Kidney (tissue), 14 donors: ENCODE measurements around the gene CES4A. TPM values are rescaled to one million over a fixed set of nuclear protein-coding genes. Genes with fewer than 3 reads are reported as not detected.

Experiments used
- DNase-seq, 5 donors: peaks; one replicate each; pipeline ENCODE4 v3.0.0-alpha.2; 2013 to 2020
- FAIRE-seq: peaks from 2 replicates; lab custom pipeline; 2012; peaks lifted over from hg19 to GRCh38; lab: Jason Lieb, UNC
- H3K27ac ChIP-seq, 2 donors: one replicate each; pipeline ENCODE4 v1.7.0; 2013; ENCODE audit warnings: low read depth in 2 of 2, low read length in 2 of 2, inconsistent platforms in 1 of 2
- H3K27me3 ChIP-seq: one replicate; pipeline ENCODE4 v1.7.1; 2013; ENCODE audit warnings: low read length, inconsistent platforms; ENCODE audit not compliant: control insufficient read depth, insufficient read depth
- H3K36me3 ChIP-seq, 3 donors: one replicate each; pipeline versions ENCODE4 v1.7.0 to v1.7.1; 2013; ENCODE audit warnings: low read length in 3 of 3, control low read depth in 1 of 3, inconsistent platforms in 1 of 3; ENCODE audit not compliant: insufficient read depth in 3 of 3, control insufficient read depth in 2 of 3
- H3K4me1 ChIP-seq, 3 donors: one replicate each; pipeline versions ENCODE4 v1.7.0 to v1.7.1; 2013; ENCODE audit warnings: low read length in 3 of 3, inconsistent platforms in 1 of 3, low read depth in 1 of 3; ENCODE audit not compliant: control insufficient read depth in 2 of 3, insufficient read depth in 2 of 3
- H3K4me3 ChIP-seq, 3 donors: one replicate each; pipeline versions ENCODE4 v1.7.0 to v1.8.1; 2013; ENCODE audit warnings: low read length in 3 of 3, control low read depth in 1 of 3, inconsistent platforms in 1 of 3
- H3K9ac ChIP-seq, 3 donors: one replicate each; pipeline versions ENCODE4 v1.7.0 to v1.7.1; 2013; ENCODE audit warnings: low read length in 3 of 3, control low read depth in 1 of 3, inconsistent platforms in 1 of 3
- H3K9me3 ChIP-seq, 3 donors: one replicate each; pipeline versions ENCODE4 v1.7.0 to v1.7.1; 2013; ENCODE audit warnings: low read length in 3 of 3, control low read depth in 1 of 3, inconsistent platforms in 1 of 3; ENCODE audit not compliant: control insufficient read depth in 2 of 3, insufficient read depth in 1 of 3
- CTCF ChIP-seq: IDR thresholded peaks from 3 replicates; pipeline ENCODE4 v1.5.1; 2012; ENCODE audit warnings: mild to moderate bottlenecking, moderate library complexity, borderline replicate concordance; ENCODE audit not compliant: insufficient read depth; ENCODE audit errors: extremely low read depth
- intact Hi-C: fragments of 100-400 bp; cut with DNase I; formaldehyde crosslinking; loops from one replicate; pipeline ENCODE4 v1.11.1; 2022
- polyA plus RNA-seq: library from polyadenylated mRNA; stranded (reverse); fragments of 350-450 nt; fragmentation: Illumina TruSeq; extraction: RNeasy Lipid Tissue Mini Kit (QIAGEN cat#74804); gene quantifications from one replicate; pipeline ENCODE4 v1.2.3, GENCODE V29; 2014; ENCODE audit warnings: low read depth, low replicate concordance; ENCODE audit not compliant: insufficient read depth
- total RNA-seq: library from RNA; stranded (reverse); fragmentation: NEBNext Ultra II Directional; extraction: Animal tissue kit (Norgen Biotek cat#: 25700); gene quantifications from one replicate; pipeline ENCODE4 v1.2.1, GENCODE V29; 2021
- donor health status: control.
- donor health status: control.
- donor health status: control.
- donor health status: control.
- donor health status: control.
- donor health status: DM: yes; HTN: yes; CAD: no.
- donor health status: Normal renal cell carcinoma (clear cell type).

Gene CES4A
- total and polyA plus RNA-seq, 2 donors from 2014 or later: 14.9 to 31.7 TPM

GRCh38 chr16:67034487-67034886 is 46.1 kb downstream of the CES4A start:
- Histone ChIP-seq H3K27me3 (no peaks in the 10 kb centered on the region), H3K4me3 (no peak overlapping the region), H3K27ac (no peak overlapping the region), H3K9ac (no peak overlapping the region), H3K4me1 (peaks cover 0 to 9% (median 9%) of the 10 kb centered on the region in 3 donors), H3K36me3 (peaks cover 0 to 8% (median 4%) of the 10 kb centered on the region in 3 donors), H3K9me3 (no peaks in the 10 kb centered on the region)
- DNase-seq: no peak
- FAIRE-seq: no peak
- TF ChIP-seq CTCF: no peak
- intact Hi-C loops: no loop called here

GRCh38 chr16:67035364-67035763 is 47.0 kb downstream of the CES4A start:
- FAIRE-seq: no peak
- no peaks in the 10 kb centered on the region for H3K9me3 ChIP-seq
- no peak overlapping the region for H3K27ac ChIP-seq
- no peaks in the 10 kb centered on the region for H3K27me3 ChIP-seq
- no peak for DNase-seq
- H3K4me1 ChIP-seq: peaks cover 0 to 9% (median 7%) of the 10 kb centered on the region in 3 donors
- no peak for TF ChIP-seq CTCF
- no peak overlapping the region for H3K9ac ChIP-seq
- peaks cover 0 to 8% (median 4%) of the 10 kb centered on the region in 3 donors for H3K36me3 ChIP-seq
- intact Hi-C loops: no loop called here
- H3K4me3 ChIP-seq: no peak overlapping the region

- DNase-seq (no peak), FAIRE-seq (no peak)
- H3K4me3 ChIP-seq: no peak overlapping the region
- H3K36me3 ChIP-seq: peaks cover 0 to 8% (median 4%) of the 10 kb centered on the region in 3 donors
- peaks cover 0 to 5% (median 1%) of the 10 kb centered on the region in 3 donors for H3K4me1 ChIP-seq
- no peaks in the 10 kb centered on the region for H3K27me3 ChIP-seq
- TF ChIP-seq CTCF: no peak
- no peak overlapping the region for H3K27ac ChIP-seq
- no peak overlapping the region for H3K9ac ChIP-seq
- no peaks in the 10 kb centered on the region for H3K9me3 ChIP-seq
- intact Hi-C loops: no loop called here
These were observed 47.9 kb downstream of the CES4A start for GRCh38 chr16:67036323-67036741.
